OCI-LY3 (cell line): ENCODE data around the gene GRK3.
"Not testable (repeated sequence)": the region's sequence is repeated elsewhere in the genome, so short reads cannot be mapped to it uniquely, and the experiment has no call there.

Experiments
- EZH2phosphoT487 ChIP-seq: fragments of 200-600 bp; shearing (Covaris generic); IDR thresholded peaks from 2 replicates; pipeline ENCODE4 v1.6.1; 2018; ENCODE audit warnings: antibody characterized with exemption, mixed run types, low read depth
- TF ChIP-seq, protein P1 (sequence below): fragments of 200-600, 300-600 bp; sonication (generic); IDR thresholded peaks from 2 replicates; pipeline ENCODE4 v1.5.1; 2014; ENCODE audit warnings: antibody characterized with exemption, low read length, low read depth

GRCh38 chr22:25581452-25581851 is 17.0 kb downstream of the GRK3 start:
- TF ChIP-seq, protein P1, sequence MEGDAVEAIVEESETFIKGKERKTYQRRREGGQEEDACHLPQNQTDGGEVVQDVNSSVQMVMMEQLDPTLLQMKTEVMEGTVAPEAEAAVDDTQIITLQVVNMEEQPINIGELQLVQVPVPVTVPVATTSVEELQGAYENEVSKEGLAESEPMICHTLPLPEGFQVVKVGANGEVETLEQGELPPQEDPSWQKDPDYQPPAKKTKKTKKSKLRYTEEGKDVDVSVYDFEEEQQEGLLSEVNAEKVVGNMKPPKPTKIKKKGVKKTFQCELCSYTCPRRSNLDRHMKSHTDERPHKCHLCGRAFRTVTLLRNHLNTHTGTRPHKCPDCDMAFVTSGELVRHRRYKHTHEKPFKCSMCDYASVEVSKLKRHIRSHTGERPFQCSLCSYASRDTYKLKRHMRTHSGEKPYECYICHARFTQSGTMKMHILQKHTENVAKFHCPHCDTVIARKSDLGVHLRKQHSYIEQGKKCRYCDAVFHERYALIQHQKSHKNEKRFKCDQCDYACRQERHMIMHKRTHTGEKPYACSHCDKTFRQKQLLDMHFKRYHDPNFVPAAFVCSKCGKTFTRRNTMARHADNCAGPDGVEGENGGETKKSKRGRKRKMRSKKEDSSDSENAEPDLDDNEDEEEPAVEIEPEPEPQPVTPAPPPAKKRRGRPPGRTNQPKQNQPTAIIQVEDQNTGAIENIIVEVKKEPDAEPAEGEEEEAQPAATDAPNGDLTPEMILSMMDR = not testable (repeated sequence)
- TF ChIP-seq EZH2phosphoT487 = not testable (repeated sequence)
